ENCODE data around the gene SUPT20HL2. TPM values are rescaled to one million over a fixed set of nuclear protein-coding genes. Genes with fewer than 3 reads are reported as not detected.

SUPT20HL2 gene
- total and polyA plus RNA-seq, 2 donors (not counting 1 experiment from before 2014, with no cell fraction given): not detected

GRCh38 chrX:24276015-24276414 lies 37.9 kb downstream of the SUPT20HL2 start:
- Mint-ChIP-seq H3K4me1 (peaks cover 2% of the 10 kb centered on the region), H3K4me3 (no peak overlapping the region), H3K27ac (no peak overlapping the region), H3K9me3 (ENCODE audit: insufficient read depth) (no peaks in the 10 kb centered on the region), H3K27me3 (peaks cover 13% of the 10 kb centered on the region)
- Histone ChIP-seq H3K27me3 (replicated peaks in 1 of 4; ENCODE audit: control extremely low read depth in 1 of 4, control insufficient read depth in 3 of 4, insufficient read depth in 4 of 4, low read length in 3 of 4) (no peaks in the 10 kb centered on the region), H4K20me1 (ENCODE audit: control insufficient read depth, insufficient read depth, low read length, poor library complexity, severe bottlenecking) (no peaks in the 10 kb centered on the region), H3K9ac (ENCODE audit: low read length) (no peak overlapping the region), H3K36me3 (replicated peaks in 1 of 2; ENCODE audit: control extremely low read depth in 1 of 2, control insufficient read depth in 1 of 2, extremely low read depth in 1 of 2, insufficient read depth in 2 of 2, low read length in 1 of 2) (no peaks in the 10 kb centered on the region), H2AFZ (ENCODE audit: insufficient read depth, low read depth, low read length, poor library complexity, severe bottlenecking) (no peak overlapping the region), H3K4me1 (ENCODE audit: control insufficient read depth in 2 of 2, insufficient read depth in 2 of 2, low read length in 2 of 2) (no peaks in the 10 kb centered on the region), H3K27ac (ENCODE audit: low read length in 2 of 2) (no peak overlapping the region), H3K4me2 (replicated peaks; ENCODE audit: low read depth, low read length, poor library complexity, severe bottlenecking) (no peak overlapping the region), H3K79me2 (ENCODE audit: control insufficient read depth, insufficient read depth, low read length) (no peaks in the 10 kb centered on the region), H3K9me3 (ENCODE audit: control extremely low read depth in 1 of 3, control insufficient read depth in 2 of 3, insufficient read depth in 1 of 3, low read length in 2 of 3) (no peaks in the 10 kb centered on the region), H3K4me3 (ENCODE audit: control extremely low read depth in 1 of 5, extremely low read depth in 1 of 5, insufficient read depth in 1 of 5, low read depth in 2 of 5, low read length in 4 of 5) (no peak overlapping the region)
- ATAC-seq (ENCODE audit: low read depth) (no peak), DNase-seq (no peak)
- no CpG with 5 or more reads among the region's 5 CpGs for WGBS (ENCODE audit: insufficient coverage)
- intact Hi-C loops (cut with micrococcal nuclease): no loop called here
- ChIA-PET CTCF (no interaction called here), POLR2A (no interaction called here)
- TF ChIP-seq CTCF (IDR thresholded peaks at IDR 0.05): no peak
- no peak for TF ChIP-seq EZH2 (IDR thresholded peaks at IDR 0.05; ENCODE audit: borderline replicate concordance, insufficient read depth, low read depth, low read length, poor library complexity, severe bottlenecking)

- H3K4me1 Mint-ChIP-seq: peaks cover 2% of the 10 kb centered on the region
- no peak overlapping the region for H3K27ac Mint-ChIP-seq
- H3K4me3 ChIP-seq (ENCODE audit: control extremely low read depth in 1 of 5, extremely low read depth in 1 of 5, insufficient read depth in 1 of 5, low read depth in 2 of 5, low read length in 4 of 5): no peak overlapping the region
- H3K4me3 Mint-ChIP-seq: no peak overlapping the region
- H3K4me1 ChIP-seq (ENCODE audit: control insufficient read depth in 2 of 2, insufficient read depth in 2 of 2, low read length in 2 of 2): no peaks in the 10 kb centered on the region
- no peaks in the 10 kb centered on the region for H3K9me3 Mint-ChIP-seq (ENCODE audit: insufficient read depth)
- ChIA-PET CTCF (no interaction called here), POLR2A (no interaction called here)
- peaks cover 6% of the 10 kb centered on the region for H3K27me3 Mint-ChIP-seq
- H3K79me2 ChIP-seq (ENCODE audit: control insufficient read depth, insufficient read depth, low read length): no peaks in the 10 kb centered on the region
- H4K20me1 ChIP-seq (ENCODE audit: control insufficient read depth, insufficient read depth, low read length, poor library complexity, severe bottlenecking): no peaks in the 10 kb centered on the region
- no peak overlapping the region for H2AFZ ChIP-seq (ENCODE audit: insufficient read depth, low read depth, low read length, poor library complexity, severe bottlenecking)
- H3K27me3 ChIP-seq (replicated peaks in 1 of 4; ENCODE audit: control extremely low read depth in 1 of 4, control insufficient read depth in 3 of 4, insufficient read depth in 4 of 4, low read length in 3 of 4): no peaks in the 10 kb centered on the region
- DNase-seq: no peak
- H3K36me3 ChIP-seq (replicated peaks in 1 of 2; ENCODE audit: control extremely low read depth in 1 of 2, control insufficient read depth in 1 of 2, extremely low read depth in 1 of 2, insufficient read depth in 2 of 2, low read length in 1 of 2): no peaks in the 10 kb centered on the region
- H3K27ac ChIP-seq (ENCODE audit: low read length in 2 of 2): no peak overlapping the region
- intact Hi-C loops (cut with micrococcal nuclease): no loop called here
- no peak overlapping the region for H3K9ac ChIP-seq (ENCODE audit: low read length)
- H3K4me2 ChIP-seq (replicated peaks; ENCODE audit: low read depth, low read length, poor library complexity, severe bottlenecking): no peak overlapping the region
- TF ChIP-seq EZH2 (IDR thresholded peaks at IDR 0.05; ENCODE audit: borderline replicate concordance, insufficient read depth, low read depth, low read length, poor library complexity, severe bottlenecking): no peak
- TF ChIP-seq CTCF (IDR thresholded peaks at IDR 0.05): no peak
- peaks cover 0 to 2% (median 0%) of the 10 kb centered on the region in 3 donors for H3K9me3 ChIP-seq (ENCODE audit: control extremely low read depth in 1 of 3, control insufficient read depth in 2 of 3, insufficient read depth in 1 of 3, low read length in 2 of 3)
- no peak for ATAC-seq (ENCODE audit: low read depth)
These were observed 42.6 kb downstream of the SUPT20HL2 start for GRCh38 chrX:24271262-24271661.
